Fibroblast of mammary gland (primary cell): ENCODE data around the gene ECI2.
"Not testable (repeated sequence)": the region's sequence is repeated elsewhere in the genome, so short reads cannot be mapped to it uniquely, and the experiment has no call there.

Experiments
- DNase-seq: peaks from one replicate; pipeline ENCODE4 v3.0.0-alpha.2; 2010; ENCODE audit warnings: low read depth
- H3K4me3 ChIP-seq: 2 replicates; pipeline ENCODE4 v1.5.1; 2011; ENCODE audit warnings: low read depth, mild to moderate bottlenecking, low read length, moderate library complexity; ENCODE audit not compliant: control insufficient read depth
- TF ChIP-seq, protein P1 (sequence below): conservative IDR thresholded peaks from 2 replicates; pipeline ENCODE4 v1.5.1; 2011; ENCODE audit warnings: low read depth, low read length, inconsistent platforms; ENCODE audit not compliant: control insufficient read depth, insufficient read depth

Gene ECI2

GRCh38 chr6:4125500-4125899 is 9.9 kb downstream of the ECI2 start:
- TF ChIP-seq, protein P1, sequence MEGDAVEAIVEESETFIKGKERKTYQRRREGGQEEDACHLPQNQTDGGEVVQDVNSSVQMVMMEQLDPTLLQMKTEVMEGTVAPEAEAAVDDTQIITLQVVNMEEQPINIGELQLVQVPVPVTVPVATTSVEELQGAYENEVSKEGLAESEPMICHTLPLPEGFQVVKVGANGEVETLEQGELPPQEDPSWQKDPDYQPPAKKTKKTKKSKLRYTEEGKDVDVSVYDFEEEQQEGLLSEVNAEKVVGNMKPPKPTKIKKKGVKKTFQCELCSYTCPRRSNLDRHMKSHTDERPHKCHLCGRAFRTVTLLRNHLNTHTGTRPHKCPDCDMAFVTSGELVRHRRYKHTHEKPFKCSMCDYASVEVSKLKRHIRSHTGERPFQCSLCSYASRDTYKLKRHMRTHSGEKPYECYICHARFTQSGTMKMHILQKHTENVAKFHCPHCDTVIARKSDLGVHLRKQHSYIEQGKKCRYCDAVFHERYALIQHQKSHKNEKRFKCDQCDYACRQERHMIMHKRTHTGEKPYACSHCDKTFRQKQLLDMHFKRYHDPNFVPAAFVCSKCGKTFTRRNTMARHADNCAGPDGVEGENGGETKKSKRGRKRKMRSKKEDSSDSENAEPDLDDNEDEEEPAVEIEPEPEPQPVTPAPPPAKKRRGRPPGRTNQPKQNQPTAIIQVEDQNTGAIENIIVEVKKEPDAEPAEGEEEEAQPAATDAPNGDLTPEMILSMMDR = no peak
- H3K4me3 ChIP-seq = no peak overlapping the region
- DNase-seq = no peak

DNA sequence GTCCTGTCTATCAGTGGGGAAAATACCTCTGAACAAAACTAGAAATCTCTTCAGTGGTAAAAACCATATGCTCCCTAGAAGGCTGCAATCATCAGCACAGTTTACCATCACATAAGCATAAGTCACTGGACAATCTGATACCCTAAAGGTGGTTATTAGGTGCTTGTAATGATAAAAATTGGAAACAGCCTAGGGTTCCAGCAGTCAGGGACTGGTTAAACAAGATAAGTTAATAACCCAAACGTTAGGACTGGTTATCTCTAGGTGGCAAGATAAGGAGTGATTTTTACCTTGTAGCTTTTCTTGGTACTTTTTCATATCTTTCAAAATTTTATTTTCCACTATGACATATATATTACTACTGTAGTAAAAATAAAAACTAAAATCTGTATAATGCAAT is 11.0 kb downstream of the ECI2 start:
- H3K4me3 ChIP-seq = no peak overlapping the region
- DNase-seq = no peak
- TF ChIP-seq, protein P1 = no peak

GRCh38 chr6:4115741-4116140 is 19.6 kb downstream of the ECI2 start:
- no peak overlapping the region for H3K4me3 ChIP-seq
- TF ChIP-seq, protein P1 = no peak
- no peak for DNase-seq

DNA sequence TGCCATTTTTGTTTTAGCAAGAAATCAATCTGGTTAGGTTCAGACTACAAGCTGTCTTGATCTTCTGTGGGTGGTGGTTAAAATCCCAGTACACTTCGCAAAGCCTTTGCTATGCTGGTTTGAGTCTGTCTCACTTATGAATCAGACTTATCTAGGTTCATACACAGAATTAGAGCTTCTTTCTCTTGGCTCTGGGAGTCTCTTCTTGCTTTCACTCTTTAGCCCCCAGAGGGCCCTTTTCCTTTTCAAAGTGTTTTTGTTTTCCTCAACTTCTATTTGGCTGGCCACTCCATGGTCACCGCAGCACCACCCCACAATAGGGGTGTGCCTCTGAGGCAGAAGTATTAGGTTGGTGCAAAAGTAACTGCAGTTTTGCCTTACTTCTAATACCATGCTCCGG is 21.3 kb downstream of the ECI2 start:
- peak; percentile 51 for DNase-seq
- TF ChIP-seq, protein P1 = no peak
- H3K4me3 ChIP-seq = no peak overlapping the region

- DNase-seq = no peak
- H3K4me3 ChIP-seq = no peak overlapping the region
- TF ChIP-seq, protein P1 = no peak
These were observed 21.7 kb downstream of the ECI2 start for GRCh38 chr6:4113649-4114048.

DNA sequence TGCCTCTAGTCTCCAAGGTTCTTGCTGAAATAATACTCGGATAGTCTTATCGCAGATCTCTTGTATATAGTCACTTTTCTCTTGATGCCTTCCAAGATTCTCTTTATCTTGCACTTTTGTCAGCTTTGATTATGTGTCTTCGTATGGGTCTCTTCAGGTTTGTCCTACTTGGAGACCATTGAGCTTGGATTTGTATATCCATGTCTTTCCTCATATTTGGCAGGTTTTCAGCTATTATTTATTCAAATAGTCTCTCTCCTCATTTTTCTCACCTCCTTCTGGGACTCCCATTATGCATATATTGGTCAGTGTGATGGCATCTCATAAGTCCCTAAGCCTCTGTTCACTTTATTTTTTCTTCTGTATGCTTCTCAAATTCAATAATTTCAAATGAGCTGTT is 23.0 kb downstream of the ECI2 start:
- H3K4me3 ChIP-seq = no peak overlapping the region
- no peak for DNase-seq
- TF ChIP-seq, protein P1 = no peak

GRCh38 chr6:4109363-4109815 is 26.0 kb downstream of the ECI2 start:
- DNase-seq = peak; percentile 42
- H3K4me3 ChIP-seq = not testable (repeated sequence)
